ENCODE measurements around the gene ACAA2. TPM values are rescaled to one million over a fixed set of nuclear protein-coding genes. Genes with fewer than 3 reads are reported as not detected.
A peak's percentile ranks its signal among the peaks of the same experiment; 100 is the strongest.

The ACAA2 gene
- polyA plus RNA-seq, 1 of the 3 experiments (the other 2 are of a cell fraction), result 34.9 TPM

- Histone ChIP-seq H3F3A (replicated peaks; ENCODE audit: insufficient read depth) (peaks cover 4% of the 10 kb centered on the region), H3K27ac (ENCODE audit: low read depth in 2 of 2, low read length in 1 of 2) (no peak overlapping the region), H3K79me2 (ENCODE audit: insufficient read depth) (no peaks in the 10 kb centered on the region), H3K27me3 (ENCODE audit: insufficient read depth) (no peaks in the 10 kb centered on the region), H2AFZ (ENCODE audit: low read depth) (no peak overlapping the region), H3K4me2 (no peak overlapping the region), H3K4me3 (ENCODE audit: low read depth in 2 of 2, low read length in 1 of 2) (no peak overlapping the region; a peak in 1 of 4 replicates), H3K9me2 (no peaks in the 10 kb centered on the region), H3K9ac (no peak overlapping the region), H3K4me1 (ENCODE audit: control insufficient read depth in 1 of 2, insufficient read depth in 2 of 2, low read depth in 1 of 2, low read length in 1 of 2) (0 out of 4 replicates have a peak, but pooled peaks cover 0 to 5% of the 10 kb centered on the region in 2 experiments), H4K20me1 (ENCODE audit: insufficient read depth) (no peaks in the 10 kb centered on the region), H3K9me3 (no peaks in the 10 kb centered on the region), H3K36me3 (replicated peaks in 1 of 2; ENCODE audit: control insufficient read depth in 1 of 2, insufficient read depth in 2 of 2, low read length in 1 of 2) (no peaks in the 10 kb centered on the region)
- CTCF ChIA-PET, result interaction anchor here (0.7 to 2.4 kb wide), 9 partner anchors 9 to 257 kb away, joined by 3 to 17 read pairs (median 4); partner anchors contain the start of gene LIPG
- no peak for TF ChIP-seq TCF12 (IDR thresholded peaks at IDR 0.05)
- peak; percentile 76 for TF ChIP-seq CTCF (IDR thresholded peaks at IDR 0.05)
- TF ChIP-seq, protein P1, sequence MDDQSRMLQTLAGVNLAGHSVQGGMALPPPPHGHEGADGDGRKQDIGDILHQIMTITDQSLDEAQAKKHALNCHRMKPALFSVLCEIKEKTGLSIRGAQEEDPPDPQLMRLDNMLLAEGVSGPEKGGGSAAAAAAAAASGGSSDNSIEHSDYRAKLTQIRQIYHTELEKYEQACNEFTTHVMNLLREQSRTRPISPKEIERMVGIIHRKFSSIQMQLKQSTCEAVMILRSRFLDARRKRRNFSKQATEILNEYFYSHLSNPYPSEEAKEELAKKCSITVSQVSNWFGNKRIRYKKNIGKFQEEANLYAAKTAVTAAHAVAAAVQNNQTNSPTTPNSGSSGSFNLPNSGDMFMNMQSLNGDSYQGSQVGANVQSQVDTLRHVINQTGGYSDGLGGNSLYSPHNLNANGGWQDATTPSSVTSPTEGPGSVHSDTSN (IDR thresholded peaks at IDR 0.05), result no peak
- TF ChIP-seq FOXJ3 (CRISPR knock-in tag; IDR thresholded peaks at IDR 0.05), result no peak
- TF ChIP-seq RAD21 (IDR thresholded peaks at IDR 0.05; ENCODE audit: low read length), result peak; percentile 72
- TF ChIP-seq SMC3 (IDR thresholded peaks at IDR 0.05; ENCODE audit: low read depth, low read length), result peak; percentile 76
- DNase-seq, result no peak
- POLR2A ChIA-PET, result no interaction called here
- 50% methylated on average over 5 of the region's 5 CpGs for WGBS (ENCODE audit: low lambda C conversion rate)
Observed at GRCh38 chr18:49768051-49768391, 45.3 kb downstream of the ACAA2 start.

GRCh38 chr18:49767111-49768050 lies 46.0 kb downstream of the ACAA2 start:
- H2AFZ ChIP-seq (ENCODE audit: low read depth), result no peak overlapping the region
- H3K79me2 ChIP-seq (ENCODE audit: insufficient read depth), result no peaks in the 10 kb centered on the region
- 0 out of 4 replicates have a peak, but pooled peaks cover 0 to 5% of the 10 kb centered on the region in 2 experiments for H3K4me1 ChIP-seq (ENCODE audit: control insufficient read depth in 1 of 2, insufficient read depth in 2 of 2, low read depth in 1 of 2, low read length in 1 of 2)
- peaks cover 4% of the 10 kb centered on the region for H3F3A ChIP-seq (replicated peaks; ENCODE audit: insufficient read depth)
- ChIA-PET POLR2A (no interaction called here), CTCF (interaction anchor here (0.7 to 2.4 kb wide), 8 partner anchors 8 to 257 kb away, joined by 3 to 17 read pairs (median 4); partner anchors contain the start of gene LIPG)
- no peak overlapping the region for H3K27ac ChIP-seq (ENCODE audit: low read depth in 2 of 2, low read length in 1 of 2)
- H4K20me1 ChIP-seq (ENCODE audit: insufficient read depth), result no peaks in the 10 kb centered on the region
- TF ChIP-seq FOXJ3 (CRISPR knock-in tag; IDR thresholded peaks at IDR 0.05) (no peak), MAX (IDR thresholded peaks at IDR 0.05; ENCODE audit: low read depth) (no peak), ZBTB33 (IDR thresholded peaks at IDR 0.05; ENCODE audit: borderline replicate concordance, low read depth) (no peak), FOXM1 (IDR thresholded peaks at IDR 0.05; ENCODE audit: low read depth) (no peak), FOSL2 (IDR thresholded peaks at IDR 0.05; ENCODE audit: borderline replicate concordance, low read depth) (no peak), RAD21 (IDR thresholded peaks at IDR 0.05; ENCODE audit: low read length) (no peak), MXI1 (IDR thresholded peaks at IDR 0.05; ENCODE audit: low read depth, low read length) (no peak), EZH2phosphoT487 (IDR thresholded peaks at IDR 0.05; ENCODE audit: borderline replicate concordance, low read depth) (no peak), ELF1 (IDR thresholded peaks at IDR 0.05) (no peak), NFIC (IDR thresholded peaks at IDR 0.05; ENCODE audit: borderline replicate concordance) (no peak), TCF12 (IDR thresholded peaks at IDR 0.05) (no peak)
- TF ChIP-seq, protein P1 (IDR thresholded peaks at IDR 0.05), result no peak
- no peak for DNase-seq
- WGBS (ENCODE audit: low lambda C conversion rate), result 90% methylated on average over 11 of the region's 11 CpGs
- no peaks in the 10 kb centered on the region for H3K36me3 ChIP-seq (replicated peaks in 1 of 2; ENCODE audit: control insufficient read depth in 1 of 2, insufficient read depth in 2 of 2, low read length in 1 of 2)
- H3K9ac ChIP-seq, result no peak overlapping the region
- no peak overlapping the region for H3K4me3 ChIP-seq (ENCODE audit: low read depth in 2 of 2, low read length in 1 of 2)
- no peaks in the 10 kb centered on the region for H3K9me2 ChIP-seq
- H3K9me3 ChIP-seq, result no peaks in the 10 kb centered on the region
- H3K4me2 ChIP-seq, result no peak overlapping the region
- H3K27me3 ChIP-seq (ENCODE audit: insufficient read depth), result no peaks in the 10 kb centered on the region

All from SK-N-SH (cell line).